ENCODE measurements around the gene PLRG1. TPM values are rescaled to one million over a fixed set of nuclear protein-coding genes. Genes with fewer than 3 reads are reported as not detected.

Gene PLRG1
- total RNA-seq, 1 donor from 2014 or later: 79.7 TPM

GRCh38 chr4:154503598-154503997, 46.6 kb downstream of the PLRG1 start:
- TF ChIP-seq CTCF (IDR thresholded peaks at IDR 0.05; ENCODE audit: partially characterized antibody, unreplicated experiment): peak; percentile 80
- Mint-ChIP-seq H3K4me3 (ENCODE audit: unreplicated experiment) (no peak overlapping the region), H3K36me3 (ENCODE audit: unreplicated experiment) (no peaks in the 10 kb centered on the region), H3K4me1 (ENCODE audit: low read depth, unreplicated experiment) (peaks cover 45% of the 10 kb centered on the region), H3K27ac (ENCODE audit: unreplicated experiment) (peak overlapping the region; percentile 89), H3K9me3 (ENCODE audit: unreplicated experiment) (peaks cover 8% of the 10 kb centered on the region), H3K27me3 (ENCODE audit: unreplicated experiment) (peaks cover 6% of the 10 kb centered on the region)
- no peak for DNase-seq

GRCh38 chr4:154502111-154502510, 48.1 kb downstream of the PLRG1 start:
- peaks cover 8% of the 10 kb centered on the region for H3K9me3 Mint-ChIP-seq (ENCODE audit: unreplicated experiment)
- H3K27ac Mint-ChIP-seq (ENCODE audit: unreplicated experiment): peak overlapping the region; percentile 96
- peak; percentile 76 for DNase-seq
- TF ChIP-seq CTCF (IDR thresholded peaks at IDR 0.05; ENCODE audit: partially characterized antibody, unreplicated experiment): no peak
- H3K27me3 Mint-ChIP-seq (ENCODE audit: unreplicated experiment): peaks cover 6% of the 10 kb centered on the region
- peak overlapping the region; percentile 65 for H3K4me3 Mint-ChIP-seq (ENCODE audit: unreplicated experiment)
- H3K36me3 Mint-ChIP-seq (ENCODE audit: unreplicated experiment): no peaks in the 10 kb centered on the region
- peaks cover 45% of the 10 kb centered on the region for H3K4me1 Mint-ChIP-seq (ENCODE audit: low read depth, unreplicated experiment)

- peaks cover 6% of the 10 kb centered on the region for H3K27me3 Mint-ChIP-seq (ENCODE audit: unreplicated experiment)
- peaks cover 8% of the 10 kb centered on the region for H3K9me3 Mint-ChIP-seq (ENCODE audit: unreplicated experiment)
These were observed 52.3 kb downstream of the PLRG1 start for GRCh38 chr4:154497889-154498288.

GRCh38 chr4:154495867-154496266, 54.3 kb downstream of the PLRG1 start:
- peaks cover 9% of the 10 kb centered on the region for H3K9me3 Mint-ChIP-seq (ENCODE audit: unreplicated experiment)
- TF ChIP-seq CTCF (IDR thresholded peaks at IDR 0.05; ENCODE audit: partially characterized antibody, unreplicated experiment): no peak
- no peaks in the 10 kb centered on the region for H3K36me3 Mint-ChIP-seq (ENCODE audit: unreplicated experiment)
- H3K4me1 Mint-ChIP-seq (ENCODE audit: low read depth, unreplicated experiment): peaks cover 23% of the 10 kb centered on the region
- no peak overlapping the region for H3K27ac Mint-ChIP-seq (ENCODE audit: unreplicated experiment)
- no peak for DNase-seq
- H3K27me3 Mint-ChIP-seq (ENCODE audit: unreplicated experiment): no peaks in the 10 kb centered on the region
- H3K4me3 Mint-ChIP-seq (ENCODE audit: unreplicated experiment): no peak overlapping the region

More at GRCh38 chr4:154497889-154498288, 52.3 kb downstream of the PLRG1 start:
- DNase-seq: no peak
- Mint-ChIP-seq H3K4me3 (ENCODE audit: unreplicated experiment) (no peak overlapping the region), H3K27ac (ENCODE audit: unreplicated experiment) (no peak overlapping the region), H3K36me3 (ENCODE audit: unreplicated experiment) (no peaks in the 10 kb centered on the region), H3K4me1 (ENCODE audit: low read depth, unreplicated experiment) (peaks cover 29% of the 10 kb centered on the region)
- TF ChIP-seq CTCF (IDR thresholded peaks at IDR 0.05; ENCODE audit: partially characterized antibody, unreplicated experiment): no peak

- no peaks in the 10 kb centered on the region for H3K36me3 Mint-ChIP-seq (ENCODE audit: unreplicated experiment)
- no peak for DNase-seq
- peaks cover 13% of the 10 kb centered on the region for H3K9me3 Mint-ChIP-seq (ENCODE audit: unreplicated experiment)
- peaks cover 7% of the 10 kb centered on the region for H3K4me1 Mint-ChIP-seq (ENCODE audit: low read depth, unreplicated experiment)
- H3K27me3 Mint-ChIP-seq (ENCODE audit: unreplicated experiment): peaks cover 17% of the 10 kb centered on the region
- peak overlapping the region; percentile 89 for H3K27ac Mint-ChIP-seq (ENCODE audit: unreplicated experiment)
- TF ChIP-seq CTCF (IDR thresholded peaks at IDR 0.05; ENCODE audit: partially characterized antibody, unreplicated experiment): no peak
- no peak overlapping the region for H3K4me3 Mint-ChIP-seq (ENCODE audit: unreplicated experiment)
These were observed 57.9 kb downstream of the PLRG1 start for GRCh38 chr4:154492288-154492687.
